Gastroesophageal sphincter (tissue), 4 donors: ENCODE results near the gene LAT. TPM values are rescaled to one million over a fixed set of nuclear protein-coding genes. Genes with fewer than 3 reads are reported as not detected.
"Not testable (repeated sequence)": the region's sequence is repeated elsewhere in the genome, so short reads cannot be mapped to it uniquely, and the experiment has no call there.

Source experiments
- ATAC-seq: fragments of 150-250 bp; one replicate; pipeline ENCODE4 v1.9.1; 2016; ENCODE audit warnings: mild to moderate bottlenecking, moderate library complexity
- H3K27ac ChIP-seq, 4 donors: fragments of 200-600 bp; sonication (generic) in 3 of 4; 1 replicate in 3 of 4; 2 replicates in 1 of 4; pipeline ENCODE4 v1.5.1; 2016 to 2019
- H3K27me3 ChIP-seq: fragments of 200-600 bp; sonication (generic); one replicate; pipeline ENCODE4 v1.5.1; 2019
- H3K36me3 ChIP-seq, 2 donors: fragments of 200-600 bp; sonication (generic); one replicate each; pipeline ENCODE4 v1.5.1; 2019; ENCODE audit warnings: control low read depth in 1 of 2
- H3K4me1 ChIP-seq, 3 donors: fragments of 200-600 bp; sonication (generic); 1 replicate in 2 of 3; 2 replicates in 1 of 3; pipeline ENCODE4 v1.5.1; 2016 to 2019; ENCODE audit warnings: control low read depth in 2 of 3
- H3K4me3 ChIP-seq, 2 donors: fragments of 200-600 bp; sonication (generic); one replicate each; pipeline ENCODE4 v1.5.1; 2019; ENCODE audit warnings: mild to moderate bottlenecking in 1 of 2, moderate library complexity in 1 of 2
- H3K9me3 ChIP-seq, 3 donors: fragments of 200-600 bp; sonication (generic); one replicate each; pipeline ENCODE4 v1.5.1; 2017 to 2019; ENCODE audit warnings: control low read depth in 2 of 3
- EP300 ChIP-seq: sonication (generic); formaldehyde crosslinking; IDR thresholded peaks from one replicate; pipeline ENCODE4 v1.6.1; 2017; ENCODE audit warnings: antibody characterized with exemption, mild to moderate bottlenecking
- POLR2A ChIP-seq, 2 donors: fragments of 450-650 bp; IDR thresholded peaks; one replicate each; pipeline ENCODE4 v1.6.1; 2017; ENCODE audit warnings: antibody characterized with exemption in 2 of 2, mild to moderate bottlenecking in 2 of 2, moderate library complexity in 1 of 2
- POLR2AphosphoS5 ChIP-seq: sonication (generic); formaldehyde crosslinking; IDR thresholded peaks from one replicate; pipeline ENCODE4 v1.6.1; 2017; ENCODE audit warnings: antibody characterized with exemption
- WGBS, 2 donors: methylation state at CpG; one replicate each; pipeline ENCODE4 v1.1.5; 2018; ENCODE audit warnings: low coverage in 1 of 2; 5-methylcytosine and 5-hydroxymethylcytosine counted together
- total RNA-seq, 4 donors: library from RNA; depleted of rRNA; stranded (reverse); fragments of >200 nt; gene quantifications; one replicate each; pipeline ENCODE4 v1.1.0, GENCODE V29; 2016
- TF ChIP-seq, protein P1 (sequence below), 4 experiments: fragments of 200-600 bp in 2 of 4; fragments of 450-650 bp in 2 of 4; sonication (generic) in 1 of 4; IDR thresholded peaks; one replicate each; pipeline ENCODE4 v1.5.1; 2017 to 2019; ENCODE audit warnings: antibody characterized with exemption in 4 of 4, mild to moderate bottlenecking in 2 of 4, moderate library complexity in 2 of 4

Gene LAT
- total RNA-seq, 4 donors from 2014 or later = 2.3 to 12.3 (median 5.4) TPM

DNA sequence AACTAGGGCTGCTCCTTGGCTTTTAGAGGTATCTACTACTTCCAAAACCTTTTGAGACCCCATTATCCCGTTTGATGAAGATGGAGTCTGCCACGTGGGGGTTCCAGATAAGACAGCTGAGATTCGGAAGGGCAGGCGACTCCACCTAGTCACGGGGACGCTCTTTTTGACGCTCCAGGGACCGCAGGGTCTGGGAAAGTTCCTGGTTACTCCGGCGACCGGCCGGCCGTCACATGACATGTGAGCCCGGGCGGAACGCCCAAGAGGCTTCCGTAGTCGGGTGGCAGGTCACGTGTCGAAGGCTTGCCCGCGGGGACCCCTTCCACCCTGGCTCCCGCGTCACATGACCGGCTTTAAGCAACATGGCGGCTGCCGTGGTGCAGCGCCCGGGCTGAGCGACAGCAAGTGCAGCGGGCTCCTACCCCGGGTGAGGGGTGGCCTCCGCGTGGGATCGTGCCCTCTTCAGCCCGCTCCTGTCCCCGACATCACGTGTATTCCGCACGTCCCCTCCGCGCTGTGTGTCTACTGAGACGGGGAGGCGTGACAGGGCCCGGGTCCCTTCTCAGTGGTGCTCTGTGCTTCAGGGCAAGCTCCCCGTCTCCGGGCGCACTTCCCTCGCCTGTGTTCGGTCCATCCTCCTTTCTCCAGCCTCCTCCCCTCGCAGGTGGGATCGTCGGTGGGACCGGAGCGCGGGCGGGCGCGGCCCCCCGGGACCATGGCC lies 10.3 kb upstream of the LAT start, which contains the start of gene SPNS1:
Gene SPNS1, plus strand, starts transcription at position 342 of the 721 bp plus-strand sequence. Its CDS starts 374 bp downstream, at position 716.
- Histone ChIP-seq H3K27ac (peak within 1 kb of the TSS; percentile 25 to 89 (median 88)), H3K4me1 (peaks cover 0 to 31% (median 18%) of the 10 kb centered on the region in 3 donors), H3K9me3 (no peaks in the 10 kb centered on the region), H3K36me3 (peaks cover 0 to 32% of the 10 kb centered on the region in 2 donors), H3K27me3 (no peaks in the 10 kb centered on the region), H3K4me3 (peak within 1 kb of the TSS; percentile 68 to 77)
- no CpG with 5 or more reads among the region's 60 CpGs for WGBS, 2 donors
- peak; percentile 95 for ATAC-seq
- TF ChIP-seq POLR2A (IDR thresholded peaks at IDR 0.05) = peak; percentile 54 to 59
- TF ChIP-seq EP300 = no peak
- TF ChIP-seq, protein P1, sequence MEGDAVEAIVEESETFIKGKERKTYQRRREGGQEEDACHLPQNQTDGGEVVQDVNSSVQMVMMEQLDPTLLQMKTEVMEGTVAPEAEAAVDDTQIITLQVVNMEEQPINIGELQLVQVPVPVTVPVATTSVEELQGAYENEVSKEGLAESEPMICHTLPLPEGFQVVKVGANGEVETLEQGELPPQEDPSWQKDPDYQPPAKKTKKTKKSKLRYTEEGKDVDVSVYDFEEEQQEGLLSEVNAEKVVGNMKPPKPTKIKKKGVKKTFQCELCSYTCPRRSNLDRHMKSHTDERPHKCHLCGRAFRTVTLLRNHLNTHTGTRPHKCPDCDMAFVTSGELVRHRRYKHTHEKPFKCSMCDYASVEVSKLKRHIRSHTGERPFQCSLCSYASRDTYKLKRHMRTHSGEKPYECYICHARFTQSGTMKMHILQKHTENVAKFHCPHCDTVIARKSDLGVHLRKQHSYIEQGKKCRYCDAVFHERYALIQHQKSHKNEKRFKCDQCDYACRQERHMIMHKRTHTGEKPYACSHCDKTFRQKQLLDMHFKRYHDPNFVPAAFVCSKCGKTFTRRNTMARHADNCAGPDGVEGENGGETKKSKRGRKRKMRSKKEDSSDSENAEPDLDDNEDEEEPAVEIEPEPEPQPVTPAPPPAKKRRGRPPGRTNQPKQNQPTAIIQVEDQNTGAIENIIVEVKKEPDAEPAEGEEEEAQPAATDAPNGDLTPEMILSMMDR (IDR thresholded peaks at IDR 0.05) = no peak
- peak; percentile 92 for TF ChIP-seq POLR2AphosphoS5

DNA sequence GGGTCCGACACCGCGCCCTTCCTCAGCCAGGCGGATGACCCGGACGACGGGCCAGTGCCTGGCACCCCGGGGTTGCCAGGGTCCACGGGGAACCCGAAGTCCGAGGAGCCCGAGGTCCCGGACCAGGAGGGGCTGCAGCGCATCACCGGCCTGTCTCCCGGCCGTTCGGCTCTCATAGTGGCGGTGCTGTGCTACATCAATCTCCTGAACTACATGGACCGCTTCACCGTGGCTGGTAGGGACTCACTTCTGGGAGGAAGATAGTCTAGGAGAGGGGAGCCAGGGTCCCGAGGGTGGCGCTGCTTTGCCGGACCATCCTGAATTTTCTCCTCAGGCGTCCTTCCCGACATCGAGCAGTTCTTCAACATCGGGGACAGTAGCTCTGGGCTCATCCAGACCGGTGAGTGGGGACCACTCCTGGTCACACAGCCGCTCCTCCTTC lies 9.7 kb upstream of the LAT start:
- Histone ChIP-seq H3K27me3 (no peaks in the 10 kb centered on the region), H3K27ac (peak overlapping the region in 3 of 4 donors; percentile 88 to 89 (median 88)), H3K4me1 (peaks cover 0 to 31% (median 18%) of the 10 kb centered on the region in 3 donors), H3K4me3 (peak overlapping the region; percentile 68 to 77), H3K9me3 (no peaks in the 10 kb centered on the region), H3K36me3 (peaks cover 0 to 38% of the 10 kb centered on the region in 2 donors)
- 2% methylated on average over 14 of the region's 30 CpGs; no CpG with 5 or more reads in 1 of the 2 donors for WGBS, 2 donors
- TF ChIP-seq POLR2A (IDR thresholded peaks at IDR 0.05) = no peak
- no peak for TF ChIP-seq POLR2AphosphoS5
- no peak for TF ChIP-seq EP300
- TF ChIP-seq, protein P1 (IDR thresholded peaks at IDR 0.05) = no peak
- ATAC-seq = no peak

DNA sequence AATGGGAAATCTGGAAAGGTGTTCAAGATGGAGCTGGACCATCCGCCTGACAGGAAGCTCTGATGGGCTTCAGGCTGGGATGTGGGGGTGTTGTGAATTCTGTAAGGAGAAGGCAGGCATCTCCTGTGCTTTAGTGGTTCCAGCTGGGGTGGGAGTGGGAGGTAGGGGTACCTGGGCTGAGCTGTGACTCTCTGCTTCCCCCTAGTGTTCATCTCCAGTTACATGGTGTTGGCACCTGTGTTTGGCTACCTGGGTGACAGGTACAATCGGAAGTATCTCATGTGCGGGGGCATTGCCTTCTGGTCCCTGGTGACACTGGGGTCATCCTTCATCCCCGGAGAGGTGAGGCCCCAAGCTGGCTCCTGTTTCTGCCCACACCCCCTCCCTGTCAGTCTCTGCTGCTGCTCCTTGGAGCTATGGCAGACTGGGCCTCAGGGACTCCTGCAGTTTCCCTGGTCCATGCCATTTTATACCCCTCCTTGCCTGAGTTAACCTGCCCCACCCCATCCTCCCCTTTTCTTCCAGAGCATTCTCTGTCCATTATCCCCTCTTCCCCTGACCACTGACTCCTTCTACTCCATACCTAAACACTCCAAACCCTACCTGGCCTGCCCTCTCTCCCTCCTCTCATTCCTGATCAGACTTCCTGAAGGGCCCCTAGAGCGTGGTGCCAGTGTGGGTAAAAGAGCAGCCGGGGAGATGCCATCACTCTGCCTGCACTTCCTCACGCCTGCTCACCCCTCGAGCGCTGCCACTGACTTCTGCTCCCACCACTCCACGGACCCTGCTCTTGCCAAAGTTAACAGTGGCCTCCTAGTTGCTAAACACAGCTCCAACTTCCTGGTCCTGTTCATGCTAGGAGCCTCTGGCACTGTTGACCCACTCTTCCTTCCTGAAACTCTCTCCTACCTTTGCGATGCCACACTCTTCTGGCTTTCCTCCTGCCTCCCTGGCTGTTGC lies 6.9 kb upstream of the LAT start:
- WGBS, 2 donors = 84 to 93% methylated on average over 8 to 11 of the region's 11 CpGs
- no peak for ATAC-seq
- peaks cover 0 to 66% of the 10 kb centered on the region in 2 donors for H3K36me3 ChIP-seq
- no peaks in the 10 kb centered on the region for H3K9me3 ChIP-seq
- H3K27ac ChIP-seq = no peak overlapping the region
- TF ChIP-seq POLR2AphosphoS5 (no peak), POLR2A (IDR thresholded peaks at IDR 0.05) (no peak), EP300 (no peak)
- TF ChIP-seq, protein P1 (IDR thresholded peaks at IDR 0.05) = no peak
- no peaks in the 10 kb centered on the region for H3K27me3 ChIP-seq
- peaks cover 0 to 31% (median 18%) of the 10 kb centered on the region in 3 donors for H3K4me1 ChIP-seq
- no peak overlapping the region for H3K4me3 ChIP-seq

DNA sequence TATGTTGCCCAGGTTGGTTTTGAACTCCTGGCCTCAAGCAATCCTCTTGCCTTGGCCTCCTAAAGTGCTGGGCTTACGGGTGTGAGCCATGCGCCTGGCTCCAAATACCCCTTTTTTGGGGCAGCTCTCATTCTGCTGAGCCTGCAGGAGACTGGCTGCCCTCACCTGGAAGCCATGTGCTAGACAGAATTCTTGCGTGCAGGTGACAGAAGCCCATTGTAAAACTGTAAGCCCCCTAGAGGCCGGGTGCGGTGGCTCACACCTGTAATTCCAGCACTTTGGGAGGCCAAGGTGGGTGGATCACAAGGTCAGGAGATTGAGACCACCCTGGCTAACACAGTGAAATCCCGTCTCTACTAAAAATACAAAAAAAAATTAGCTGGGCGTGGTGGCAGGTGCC lies 4.5 kb upstream of the LAT start:
- H3K4me1 ChIP-seq = peaks cover 0 to 16% (median 10%) of the 10 kb centered on the region in 3 donors
- 72 to 100% methylated on average over 2 to 4 of the region's 7 CpGs for WGBS, 2 donors
- not testable (repeated sequence) for ATAC-seq, H3K27me3 ChIP-seq, H3K4me3 ChIP-seq, H3K9me3 ChIP-seq, H3K27ac ChIP-seq
- peaks cover 0 to 89% of the 10 kb centered on the region in 2 donors for H3K36me3 ChIP-seq

DNA sequence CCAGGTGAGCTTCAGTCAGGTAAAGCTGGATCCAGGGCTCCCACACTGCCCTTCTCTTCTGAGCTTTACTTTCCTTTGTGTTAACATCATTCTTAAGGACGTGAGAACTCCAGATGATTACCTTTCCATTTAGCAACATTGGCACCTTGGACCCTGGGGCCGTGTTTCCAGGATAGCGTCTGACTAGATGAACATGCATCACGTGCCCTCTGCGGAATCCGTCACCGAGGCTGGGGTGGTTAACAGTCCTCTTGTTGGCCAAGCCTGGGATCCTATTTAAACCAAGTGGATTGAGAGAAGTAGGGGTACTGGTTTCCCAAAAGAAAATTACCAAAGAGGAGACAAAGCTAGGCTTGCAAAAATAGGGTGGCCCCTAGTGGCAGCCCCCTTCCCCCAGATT lies 3.9 kb upstream of the LAT start:
- Histone ChIP-seq H3K4me3 (no peak overlapping the region), H3K9me3 (no peaks in the 10 kb centered on the region), H3K4me1 (peaks cover 0 to 10% (median 4%) of the 10 kb centered on the region in 3 donors), H3K27me3 (no peaks in the 10 kb centered on the region), H3K27ac (no peak overlapping the region), H3K36me3 (peaks cover 0 to 95% of the 10 kb centered on the region in 2 donors)
- ATAC-seq = no peak
- WGBS, 2 donors = 86% methylated on average over 1 of the region's 7 CpGs
- TF ChIP-seq, protein P1 (IDR thresholded peaks at IDR 0.05) = no peak
- TF ChIP-seq EP300 (no peak), POLR2AphosphoS5 (no peak), POLR2A (IDR thresholded peaks at IDR 0.05) (no peak)
